GM19463 (cell line): ENCODE measurements around the gene PIGL.
A peak's percentile ranks its signal among the peaks of the same experiment; 100 is the strongest.
"Not testable (repeated sequence)": the region's sequence is repeated elsewhere in the genome, so short reads cannot be mapped to it uniquely, and the experiment has no call there.

Experiments
- ATAC-seq: cut with Tn5 transposase; IDR thresholded peaks from one replicate; pipeline ENCODE4 v1.9.1; 2021; ENCODE audit warnings: mild to moderate bottlenecking, moderate library complexity; ENCODE audit not compliant: unreplicated experiment

PIGL gene

DNA sequence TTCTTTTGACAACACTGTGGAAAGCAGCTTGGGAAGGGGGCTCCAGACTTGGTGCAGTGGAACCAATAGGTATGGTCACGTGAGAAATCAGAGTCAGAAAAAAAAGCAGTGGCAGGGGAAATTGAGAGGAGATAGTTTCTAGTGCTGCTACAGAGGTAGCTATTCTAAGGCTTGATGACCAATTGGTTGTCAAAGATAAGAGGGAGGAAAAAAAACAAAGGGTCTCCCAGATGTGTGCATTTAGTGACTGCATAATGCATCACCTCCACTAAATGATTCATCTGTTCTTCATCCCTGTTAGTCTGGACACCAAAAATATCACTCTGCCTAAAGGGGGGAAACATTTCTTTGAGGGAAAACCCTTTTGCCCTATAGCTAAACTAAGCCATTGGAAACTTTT lies 56.5 kb downstream of the PIGL start:
- no peak for ATAC-seq

DNA sequence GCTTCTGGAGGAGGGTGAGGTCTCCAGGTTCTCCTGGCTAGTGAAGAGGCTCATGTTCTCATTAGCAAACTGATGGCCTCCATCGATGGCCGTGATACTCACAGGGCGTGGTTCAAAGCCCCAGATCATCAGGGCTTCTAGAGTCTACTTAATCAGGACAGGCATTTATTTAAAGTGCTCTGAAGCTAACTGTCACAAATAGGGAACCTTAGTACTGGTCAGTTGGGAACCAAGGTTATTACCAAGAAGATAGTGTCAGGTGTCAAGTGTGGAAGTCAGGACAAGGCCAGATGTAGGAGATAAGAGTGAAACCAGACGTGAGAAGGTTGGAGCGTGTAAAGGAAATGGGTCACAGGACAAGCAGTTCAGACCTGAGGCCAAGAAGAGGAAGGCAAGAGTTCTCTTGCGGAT lies 56.9 kb downstream of the PIGL start:
- no peak for ATAC-seq

DNA sequence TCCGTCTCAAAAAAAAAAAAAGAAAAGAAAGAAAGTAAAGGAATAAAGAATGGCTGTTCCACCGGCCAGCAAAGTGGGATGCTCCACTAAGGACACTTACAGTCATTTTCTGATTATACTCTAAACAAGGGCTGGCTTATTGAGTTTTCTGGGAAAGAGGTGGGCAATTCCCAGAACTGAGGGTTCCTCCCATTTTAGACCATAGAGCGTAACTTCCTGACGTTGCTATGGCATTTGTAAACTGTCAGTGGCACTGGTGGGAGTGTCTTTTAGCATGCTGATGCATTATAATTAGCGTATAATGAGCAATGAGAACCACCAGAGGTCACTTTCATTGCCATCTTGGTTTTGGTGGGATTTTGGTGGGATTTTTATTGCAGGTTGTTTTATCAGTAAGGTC lies 58.0 kb downstream of the PIGL start:
- no peak for ATAC-seq

DNA sequence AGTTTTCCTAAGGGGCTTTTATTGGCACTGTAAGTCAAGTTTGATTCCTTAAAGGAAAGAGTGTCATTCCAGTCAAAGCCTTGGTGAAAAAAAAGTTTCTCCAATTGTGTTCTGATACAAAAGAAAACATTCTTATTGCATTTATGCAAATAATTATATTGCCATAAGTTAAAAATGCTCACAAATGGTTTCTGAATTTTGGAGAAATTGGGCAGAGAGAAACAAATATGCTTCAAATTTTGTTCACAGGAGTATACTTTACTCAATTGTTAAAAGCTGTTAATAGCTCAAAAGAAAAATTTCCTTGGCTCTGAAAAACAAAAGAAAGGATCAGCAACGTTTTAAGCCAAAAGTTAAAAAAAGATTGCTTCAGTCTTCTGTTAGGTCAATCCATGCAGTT lies 60.2 kb downstream of the PIGL start:
- no peak for ATAC-seq

DNA sequence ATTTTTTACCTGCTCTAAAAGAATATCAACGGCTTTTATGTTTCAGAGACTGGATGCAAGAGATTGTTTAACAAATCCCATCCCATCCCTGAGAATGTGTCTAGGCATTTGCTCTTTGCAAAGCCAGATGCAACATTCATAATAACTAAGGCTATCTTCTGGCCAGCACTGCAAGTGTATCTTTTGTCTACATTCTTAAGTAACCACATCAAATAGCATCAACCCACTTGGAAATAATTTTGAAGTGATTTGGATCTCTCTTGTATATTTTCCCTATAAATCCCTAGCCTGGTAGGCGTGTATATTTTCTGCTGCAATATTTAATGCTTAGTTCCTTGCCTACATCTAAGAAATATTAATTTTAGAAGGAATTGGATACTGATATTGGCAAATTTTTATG lies 64.3 kb downstream of the PIGL start:
- ATAC-seq = no peak

DNA sequence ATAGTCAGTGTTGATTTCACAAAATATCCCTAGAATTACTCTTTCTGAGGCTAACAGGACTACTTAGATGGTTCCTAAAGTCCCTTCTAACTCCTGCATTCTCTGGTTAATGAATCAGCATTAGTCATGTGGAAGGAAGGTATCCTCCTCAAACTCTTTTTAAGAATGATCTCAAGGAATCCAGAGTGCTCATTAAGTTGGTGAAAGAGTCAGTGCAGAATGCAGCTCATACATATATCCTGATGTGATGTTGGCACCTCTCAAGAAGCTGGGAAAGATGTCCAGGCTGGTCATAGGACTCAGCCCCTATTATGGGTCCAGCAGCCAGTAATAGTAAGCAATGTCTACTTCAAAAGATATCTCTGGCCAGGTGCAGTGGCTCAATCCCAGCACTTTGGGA lies 65.5 kb downstream of the PIGL start:
- no peak for ATAC-seq

DNA sequence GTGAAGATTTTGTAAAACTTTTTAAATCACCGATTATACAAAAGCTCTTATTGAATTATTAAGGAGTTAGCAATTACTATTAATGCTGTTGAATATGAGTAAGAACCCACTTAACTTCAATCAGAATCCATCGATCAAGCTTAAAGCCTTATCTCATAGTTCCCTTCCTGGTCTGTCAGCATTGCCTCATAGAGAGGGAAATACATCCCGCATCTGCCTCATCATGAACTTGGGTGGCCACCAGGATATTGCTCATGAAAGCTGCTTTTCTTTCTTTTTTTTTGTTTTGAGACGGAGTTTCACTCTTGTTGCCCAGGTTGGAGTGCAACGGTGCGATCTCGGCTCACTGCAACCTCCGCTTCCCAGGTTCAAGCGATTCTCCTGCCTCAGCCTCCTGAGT lies 66.7 kb downstream of the PIGL start:
- ATAC-seq = no peak

DNA sequence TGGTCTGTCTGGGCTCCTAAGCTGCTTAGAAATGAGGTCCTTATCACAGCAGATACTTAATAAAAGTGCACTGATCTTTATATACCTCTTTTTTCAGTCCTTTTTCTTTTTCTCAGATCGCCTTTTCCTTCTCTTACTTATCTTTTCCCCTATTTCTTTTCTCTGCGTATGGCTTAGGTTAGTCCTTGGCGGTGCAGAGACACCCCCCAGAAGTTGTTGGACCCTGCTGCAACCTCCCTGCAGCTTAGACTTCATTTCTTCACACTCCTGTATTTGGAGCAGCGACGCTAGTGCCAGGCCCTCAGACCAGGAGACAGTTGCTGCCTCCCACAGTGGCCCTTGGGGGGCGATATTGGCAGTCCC lies 68.6 kb downstream of the PIGL start:
- no peak for ATAC-seq

DNA sequence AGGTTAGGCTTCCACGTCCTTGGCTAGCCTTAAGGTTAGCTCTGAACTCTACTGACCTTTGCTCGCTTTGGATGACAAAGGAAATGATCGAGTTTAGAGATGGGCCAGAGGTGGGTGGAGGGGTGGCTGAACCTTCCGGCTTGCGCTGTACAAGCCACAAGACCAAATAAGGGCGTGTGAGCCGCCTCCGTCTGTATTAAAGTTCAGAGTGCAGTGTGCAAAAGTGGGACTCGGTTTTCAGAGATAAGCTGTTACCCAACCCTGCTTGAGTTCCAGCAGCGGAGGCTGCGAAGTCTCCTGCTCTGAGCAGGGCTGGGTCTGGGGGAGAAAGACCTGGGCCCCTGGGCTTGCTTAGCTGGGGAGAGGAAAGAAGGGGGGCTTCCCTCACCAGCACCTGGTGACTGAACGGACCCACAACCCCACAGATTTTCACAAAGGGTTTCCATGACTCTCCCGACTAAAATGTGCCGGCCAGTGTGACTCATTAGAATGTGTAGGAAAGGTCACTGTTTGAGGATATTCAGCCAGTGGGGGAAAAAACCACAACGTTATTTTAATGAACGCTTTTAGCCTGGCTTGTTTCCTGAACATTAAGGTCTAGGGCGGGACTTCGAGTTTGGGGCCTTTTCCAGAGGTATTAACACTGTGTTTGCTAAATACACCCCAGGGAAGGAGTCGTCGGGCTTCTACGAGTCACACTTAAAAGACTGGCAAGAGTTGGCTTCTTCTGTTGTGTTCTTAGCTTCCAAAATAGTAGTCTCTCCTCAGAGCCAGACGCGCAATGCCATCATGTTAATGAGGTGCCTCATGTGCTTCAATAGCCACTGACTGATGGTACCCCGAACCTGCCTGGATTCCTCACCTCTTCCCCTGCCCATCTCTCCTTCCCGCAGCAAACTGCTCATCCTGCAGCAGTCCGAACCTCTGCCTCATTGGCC lies 69.3 kb downstream of the PIGL start:
- ATAC-seq = peak; percentile 81

DNA sequence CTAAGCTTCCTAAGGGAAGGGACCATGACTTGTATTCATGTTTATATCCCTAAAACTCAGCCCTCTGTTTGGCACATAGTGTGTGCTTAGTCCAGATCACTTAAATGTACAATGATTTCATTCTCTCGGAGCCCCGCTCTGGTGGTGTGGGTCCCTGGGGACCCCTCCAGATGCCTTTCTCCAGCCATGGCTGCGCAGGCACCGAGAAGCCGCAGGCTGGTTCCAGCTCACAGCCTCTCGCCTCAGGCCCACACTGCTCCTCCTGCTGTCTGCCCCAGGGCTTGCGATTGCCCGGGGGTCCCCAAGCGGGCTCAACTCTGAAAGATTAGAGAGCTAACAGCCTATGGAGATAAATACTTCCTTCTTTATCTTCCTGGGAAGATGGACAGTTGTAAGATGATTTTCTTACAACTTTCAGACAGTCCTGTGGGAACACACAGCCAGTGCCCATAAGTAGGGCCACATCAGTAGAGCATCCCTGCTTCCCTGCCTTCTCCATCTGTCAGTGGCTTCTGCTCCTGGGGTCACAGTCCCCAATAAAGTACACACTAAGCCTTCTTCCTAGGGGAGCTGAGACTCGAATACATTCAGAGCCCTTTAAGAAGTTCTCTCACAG lies 70.0 kb downstream of the PIGL start:
- ATAC-seq = peak; percentile 44

DNA sequence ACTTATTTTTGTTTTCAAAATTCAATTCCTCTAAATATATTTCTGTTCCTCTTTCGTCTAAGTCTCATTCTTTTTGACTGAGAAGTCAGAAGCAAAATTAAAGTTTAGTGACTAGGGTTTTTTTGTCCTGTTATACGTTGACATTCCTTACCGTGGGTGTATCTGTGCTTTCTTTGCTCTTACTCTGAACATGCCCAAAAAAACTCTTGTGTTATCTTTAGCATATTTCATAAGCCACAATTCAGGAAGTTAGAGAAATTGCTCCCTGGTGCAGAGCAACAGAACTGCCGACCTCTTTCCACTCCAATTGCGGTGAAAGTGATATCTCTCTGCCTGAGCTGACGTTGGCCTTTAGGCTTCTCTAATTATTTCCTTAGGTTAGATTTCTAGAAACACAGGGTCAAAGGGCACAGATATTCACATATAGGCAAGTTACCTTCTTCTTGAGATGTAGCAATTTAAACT lies 70.6 kb downstream of the PIGL start:
- peak; percentile 9 for ATAC-seq

DNA sequence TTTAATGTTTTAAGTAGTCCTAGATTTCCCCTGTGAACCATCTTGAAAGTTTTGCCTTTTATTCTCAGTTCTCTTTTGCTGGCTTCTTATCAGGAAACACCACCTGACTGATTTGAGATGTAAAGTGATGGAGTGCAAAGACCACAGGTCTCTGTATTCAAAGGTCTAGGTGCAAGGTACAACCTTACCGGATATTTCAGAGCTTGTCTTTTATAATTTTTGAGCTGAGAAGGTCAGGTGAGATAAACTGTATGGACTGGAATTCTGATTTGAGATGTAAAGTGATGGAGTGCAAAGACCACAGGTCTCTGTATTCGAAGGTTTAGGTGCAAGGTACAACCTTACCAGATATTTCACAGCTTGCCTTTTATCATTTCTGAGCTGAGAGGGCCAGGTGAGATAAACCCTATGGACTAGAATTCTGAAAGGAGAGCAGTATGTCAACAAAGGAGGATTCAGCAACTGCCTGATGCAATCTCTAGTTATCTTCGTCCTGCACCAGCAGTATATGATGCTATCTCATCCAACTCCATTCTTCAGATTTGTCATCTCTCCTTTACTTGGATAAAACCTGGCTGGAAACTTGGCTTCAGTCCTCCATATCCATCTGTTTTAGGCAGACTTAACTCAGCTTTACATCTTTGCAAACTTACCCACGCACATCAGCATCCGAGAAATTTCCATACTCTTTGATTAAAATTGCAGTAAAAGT lies 72.0 kb downstream of the PIGL start:
- no peak for ATAC-seq

DNA sequence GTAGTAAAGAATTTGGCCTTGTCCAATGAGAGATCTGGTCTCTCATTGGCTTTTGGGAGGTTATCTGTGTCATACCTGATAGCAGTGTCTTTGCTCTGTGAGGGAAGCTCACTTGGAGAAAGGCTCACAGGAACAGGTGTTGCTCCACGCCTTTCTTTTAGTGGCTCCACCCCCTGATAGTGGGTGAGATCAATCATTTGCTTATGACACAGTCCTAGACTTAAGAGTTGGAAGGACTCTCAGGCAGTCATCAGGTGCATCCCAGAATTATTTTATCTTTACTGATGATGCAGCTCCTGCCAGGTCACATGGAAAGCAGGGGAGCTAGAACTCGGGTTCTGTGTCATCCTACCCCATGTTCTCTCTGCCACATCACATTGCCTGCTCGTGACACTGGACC lies 76.9 kb downstream of the PIGL start:
- ATAC-seq = no peak

DNA sequence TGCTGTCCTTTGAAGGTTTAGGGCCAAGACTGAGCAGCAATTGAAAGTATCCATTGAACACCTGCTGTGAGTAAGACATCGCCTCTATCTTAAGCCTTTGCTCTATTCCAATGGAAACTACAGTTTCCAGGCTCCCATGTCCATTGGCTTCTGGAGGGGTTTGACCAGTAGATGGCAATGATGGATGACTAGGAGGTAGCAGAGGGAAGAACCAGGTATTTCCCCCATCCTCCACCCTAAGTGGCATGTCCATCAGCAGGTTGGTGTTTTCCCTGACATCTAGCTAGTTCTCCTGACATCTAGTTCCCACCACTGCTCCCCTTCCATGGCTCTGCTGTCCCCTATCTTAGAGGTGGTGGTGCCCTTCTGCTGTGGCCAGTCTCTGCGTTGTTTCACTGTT lies 77.5 kb downstream of the PIGL start:
- no peak for ATAC-seq

DNA sequence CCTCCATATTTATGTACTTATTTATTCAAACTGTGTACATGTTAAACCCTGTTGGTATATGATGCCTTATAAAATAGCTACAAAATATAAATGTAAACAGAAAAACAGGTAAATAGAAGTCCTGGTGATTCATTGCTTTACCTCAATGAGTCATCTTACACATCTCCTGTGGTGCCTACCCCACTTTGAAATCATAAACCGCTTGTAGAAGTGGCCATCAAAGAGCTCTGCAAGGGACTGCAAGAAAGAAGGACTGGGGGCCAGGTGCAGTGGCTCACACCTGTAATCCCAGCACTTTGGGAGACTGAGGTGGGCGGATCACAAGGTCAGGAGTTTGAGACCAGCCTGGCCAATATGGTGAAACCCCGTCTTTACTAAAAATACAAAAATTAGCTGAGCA lies 79.1 kb downstream of the PIGL start:
- not testable (repeated sequence) for ATAC-seq

DNA sequence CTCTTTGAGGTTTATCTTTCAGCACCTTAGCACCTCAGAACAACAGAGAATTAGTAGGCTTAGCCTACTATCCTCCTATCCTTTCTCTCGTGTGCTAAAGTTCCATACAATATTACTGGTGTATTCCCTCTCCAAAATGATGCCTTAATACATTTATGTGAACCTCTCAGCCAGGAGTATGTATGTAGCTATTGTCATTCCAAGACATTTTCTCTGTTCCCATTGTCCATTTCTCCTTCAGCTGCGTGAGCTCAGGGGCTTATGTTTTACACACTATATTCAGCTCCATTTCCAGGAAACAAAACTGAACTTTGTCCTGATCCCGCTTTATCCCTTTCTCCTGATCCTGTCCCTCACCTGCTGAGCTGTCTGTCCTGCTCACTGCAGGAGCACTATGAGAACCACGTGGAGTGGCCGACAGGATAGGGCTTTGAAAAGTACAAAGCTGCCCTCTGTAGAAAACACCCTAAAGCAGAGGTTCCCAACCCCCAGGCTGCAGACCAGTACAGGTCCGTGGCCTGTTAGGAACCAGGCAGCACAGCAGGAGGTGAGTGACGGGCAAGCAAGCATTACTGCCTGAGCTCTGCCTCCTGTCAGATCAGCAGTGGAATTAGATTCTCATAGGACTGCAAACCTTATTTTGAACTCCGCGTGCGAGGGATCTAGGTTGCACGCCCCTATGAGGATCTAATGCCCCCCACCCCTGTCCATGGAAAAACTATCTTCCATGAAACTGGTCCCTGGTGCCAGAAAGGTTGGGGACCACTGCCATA lies 80.5 kb downstream of the PIGL start:
- ATAC-seq = no peak

DNA sequence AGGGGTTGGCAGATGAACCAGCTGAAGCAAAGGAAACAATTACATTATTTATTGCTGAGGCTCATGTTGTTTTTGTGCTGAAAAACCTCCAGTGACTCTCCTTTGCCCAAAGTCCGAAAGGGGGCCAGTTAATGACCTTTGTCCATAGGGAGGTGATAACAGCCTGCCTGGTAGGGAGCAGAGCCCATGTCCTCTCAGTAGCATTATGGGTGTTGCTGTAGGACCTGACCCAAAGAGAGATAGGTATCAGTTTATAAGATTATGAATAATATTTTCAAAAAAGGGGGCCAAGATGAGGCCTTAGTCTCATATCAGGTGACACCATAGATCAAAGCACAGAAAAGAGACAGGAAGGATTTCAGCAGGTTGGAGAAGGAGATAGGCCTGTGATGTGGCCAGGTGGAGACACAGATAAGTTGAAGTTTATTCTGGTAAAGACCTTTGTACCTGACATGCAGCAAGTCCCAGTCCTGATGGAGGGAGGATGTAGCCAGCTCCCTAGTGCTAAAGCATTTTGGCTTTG lies 81.2 kb downstream of the PIGL start:
- no peak for ATAC-seq

DNA sequence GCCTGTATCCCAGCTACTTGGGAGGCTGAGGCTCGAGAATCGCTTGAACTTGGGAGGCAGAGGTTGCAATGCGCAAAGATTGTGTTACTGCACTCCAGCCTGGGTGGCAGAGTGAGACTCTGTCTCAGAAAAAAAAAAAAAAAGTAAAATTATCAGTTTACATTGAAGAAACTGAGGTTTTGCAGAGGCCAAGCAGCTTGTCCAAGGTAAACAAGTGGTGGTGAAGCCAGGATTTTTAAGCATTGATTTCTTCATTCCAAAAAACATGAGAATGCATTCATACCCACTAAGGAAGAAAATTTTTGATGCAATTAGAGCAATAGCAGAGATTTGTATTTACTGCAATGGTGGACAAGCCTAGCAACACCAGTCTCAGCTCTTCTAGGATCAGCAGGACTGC lies 83.5 kb downstream of the PIGL start:
- ATAC-seq = no peak

DNA sequence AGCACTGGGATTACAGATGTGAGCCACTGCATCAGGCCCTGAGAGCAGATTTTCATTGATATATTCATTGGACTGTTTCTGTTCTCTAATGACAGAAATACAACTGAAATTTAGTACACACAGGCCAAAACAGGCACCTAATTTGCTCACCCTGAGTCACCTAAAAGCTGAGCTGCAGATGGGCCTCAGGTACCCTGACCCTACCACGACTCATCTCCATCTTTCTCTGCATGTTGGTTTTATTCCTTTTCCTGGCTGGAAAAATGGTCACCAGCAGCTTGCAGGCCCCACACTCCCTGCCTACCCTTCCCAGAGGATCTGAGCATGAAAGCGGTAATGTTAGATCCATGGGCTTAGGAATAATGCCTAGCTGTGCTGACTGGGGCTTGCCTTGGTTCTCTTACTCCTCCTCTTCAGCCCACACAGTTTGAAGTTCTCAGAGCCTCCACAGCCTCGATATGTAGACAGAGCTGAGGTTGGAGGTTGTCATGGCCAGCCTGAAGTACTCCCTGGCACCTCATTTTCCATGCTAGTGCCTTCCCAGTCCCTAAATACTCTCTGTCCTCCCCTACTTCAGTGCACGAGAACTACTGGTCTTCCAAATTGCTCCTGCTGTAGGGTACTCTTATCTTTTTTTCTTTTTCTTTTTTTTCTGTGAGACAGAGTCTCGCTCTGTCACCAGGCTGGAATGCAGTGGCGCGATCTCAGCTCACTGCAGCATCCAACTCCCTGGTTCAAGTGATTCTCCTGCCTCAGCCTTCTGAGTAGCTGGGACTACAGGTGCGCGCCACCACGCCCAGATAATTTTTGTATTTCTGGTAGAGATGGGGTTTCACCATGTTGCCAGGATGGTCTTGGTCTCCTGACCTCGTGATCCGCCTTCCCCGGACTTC lies 85.2 kb downstream of the PIGL start:
- ATAC-seq = no peak

DNA sequence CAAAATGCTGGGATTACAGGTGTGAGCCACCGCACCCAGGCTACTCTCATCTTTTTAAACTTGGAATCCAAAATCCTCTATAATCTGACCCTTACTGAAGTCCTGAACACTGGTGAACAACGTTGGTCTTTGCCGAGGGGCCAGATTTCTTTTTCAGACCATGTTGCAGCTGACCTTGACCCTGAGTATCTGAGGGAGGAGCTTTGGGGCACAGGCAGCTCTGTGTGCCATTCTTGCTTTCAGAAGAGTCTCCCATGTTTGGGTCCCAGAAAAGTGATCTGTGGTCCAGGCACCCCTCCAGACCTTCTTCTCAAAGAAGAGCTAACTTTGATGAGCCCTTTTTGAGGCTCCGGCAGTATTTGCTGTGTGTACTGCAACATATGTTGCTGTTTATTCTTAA lies 85.8 kb downstream of the PIGL start:
- ATAC-seq = no peak
